NB4 (cell line): Measurements from ENCODE around the gene CST4.
A peak's percentile ranks its signal among the peaks of the same experiment; 100 is the strongest.

Source experiments
- DNase-seq: peaks from one replicate; pipeline ENCODE4 v3.0.0; 2010; ENCODE audit warnings: low read depth
- H3K4me3 ChIP-seq: one replicate; pipeline ENCODE4 v1.5.1; 2011; ENCODE audit warnings: mild to moderate bottlenecking, low read depth, low read length, moderate library complexity
- MYC ChIP-seq: IDR thresholded peaks from 2 replicates; pipeline ENCODE4 v1.6.1; 2011; ENCODE audit warnings: low read depth, low read length
- POLR2A ChIP-seq: IDR thresholded peaks from 2 replicates; pipeline ENCODE4 v1.6.1; 2011; ENCODE audit warnings: mild to moderate bottlenecking; ENCODE audit not compliant: insufficient read length; ENCODE audit errors: extremely low read depth
- TF ChIP-seq, protein P1 (sequence below): IDR thresholded peaks from 2 replicates; pipeline ENCODE4 v1.6.1; 2011; ENCODE audit warnings: low read depth, low read length
- TF ChIP-seq, protein P2 (sequence below): IDR thresholded peaks from one replicate; pipeline ENCODE4 v1.5.1; 2012; ENCODE audit warnings: low read depth, low read length

Gene CST4

GRCh38 chr20:23671479-23671878 is 17.4 kb downstream of the CST4 start:
- H3K4me3 ChIP-seq: no peak overlapping the region
- DNase-seq: no peak
- no peak for TF ChIP-seq POLR2A

DNA sequence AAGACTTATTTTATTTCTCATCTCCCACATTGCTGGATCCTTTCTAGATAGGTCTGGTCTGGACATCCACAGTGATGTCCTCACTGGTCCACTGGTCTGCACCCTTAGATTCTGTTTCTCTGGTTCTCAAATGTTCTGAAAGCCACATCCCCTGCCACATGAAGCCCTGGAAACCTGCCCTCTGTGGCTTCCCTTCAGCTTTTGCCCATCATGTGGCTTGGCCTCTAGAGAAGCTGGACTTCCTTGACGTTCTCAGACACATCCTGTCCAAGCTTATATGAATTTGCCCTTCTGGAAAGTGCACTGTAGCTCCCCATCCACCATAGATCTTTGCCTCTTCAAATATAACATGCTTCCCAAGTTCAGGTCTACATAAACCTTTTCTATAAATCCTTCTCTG is 18.5 kb downstream of the CST4 start:
- DNase-seq: no peak
- TF ChIP-seq, protein P1, sequence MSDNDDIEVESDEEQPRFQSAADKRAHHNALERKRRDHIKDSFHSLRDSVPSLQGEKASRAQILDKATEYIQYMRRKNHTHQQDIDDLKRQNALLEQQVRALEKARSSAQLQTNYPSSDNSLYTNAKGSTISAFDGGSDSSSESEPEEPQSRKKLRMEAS: no peak
- TF ChIP-seq POLR2A (no peak), MYC (no peak)
- TF ChIP-seq, protein P2, sequence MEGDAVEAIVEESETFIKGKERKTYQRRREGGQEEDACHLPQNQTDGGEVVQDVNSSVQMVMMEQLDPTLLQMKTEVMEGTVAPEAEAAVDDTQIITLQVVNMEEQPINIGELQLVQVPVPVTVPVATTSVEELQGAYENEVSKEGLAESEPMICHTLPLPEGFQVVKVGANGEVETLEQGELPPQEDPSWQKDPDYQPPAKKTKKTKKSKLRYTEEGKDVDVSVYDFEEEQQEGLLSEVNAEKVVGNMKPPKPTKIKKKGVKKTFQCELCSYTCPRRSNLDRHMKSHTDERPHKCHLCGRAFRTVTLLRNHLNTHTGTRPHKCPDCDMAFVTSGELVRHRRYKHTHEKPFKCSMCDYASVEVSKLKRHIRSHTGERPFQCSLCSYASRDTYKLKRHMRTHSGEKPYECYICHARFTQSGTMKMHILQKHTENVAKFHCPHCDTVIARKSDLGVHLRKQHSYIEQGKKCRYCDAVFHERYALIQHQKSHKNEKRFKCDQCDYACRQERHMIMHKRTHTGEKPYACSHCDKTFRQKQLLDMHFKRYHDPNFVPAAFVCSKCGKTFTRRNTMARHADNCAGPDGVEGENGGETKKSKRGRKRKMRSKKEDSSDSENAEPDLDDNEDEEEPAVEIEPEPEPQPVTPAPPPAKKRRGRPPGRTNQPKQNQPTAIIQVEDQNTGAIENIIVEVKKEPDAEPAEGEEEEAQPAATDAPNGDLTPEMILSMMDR: no peak
- no peak overlapping the region for H3K4me3 ChIP-seq

DNA sequence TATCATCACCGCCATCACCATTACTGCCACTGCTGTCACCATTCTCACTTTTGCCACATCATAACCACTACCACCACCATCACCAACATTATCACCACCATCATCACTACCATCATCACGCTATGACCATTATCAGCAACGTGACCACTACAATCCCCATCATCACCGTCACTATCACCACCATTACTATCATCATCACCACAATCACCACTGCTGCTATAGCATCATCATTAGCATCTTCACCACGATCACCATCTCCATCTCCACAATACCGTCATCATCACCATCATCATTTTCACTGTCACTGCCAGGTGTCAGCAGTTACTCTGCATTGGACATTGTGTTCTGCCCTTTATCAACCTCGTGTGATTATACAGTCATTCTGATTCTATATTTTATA is 19.0 kb downstream of the CST4 start:
- DNase-seq: no peak
- H3K4me3 ChIP-seq: no peak overlapping the region
- no peak for TF ChIP-seq POLR2A
- TF ChIP-seq, protein P2: no peak
- no peak for TF ChIP-seq MYC
- TF ChIP-seq, protein P1: no peak

DNA sequence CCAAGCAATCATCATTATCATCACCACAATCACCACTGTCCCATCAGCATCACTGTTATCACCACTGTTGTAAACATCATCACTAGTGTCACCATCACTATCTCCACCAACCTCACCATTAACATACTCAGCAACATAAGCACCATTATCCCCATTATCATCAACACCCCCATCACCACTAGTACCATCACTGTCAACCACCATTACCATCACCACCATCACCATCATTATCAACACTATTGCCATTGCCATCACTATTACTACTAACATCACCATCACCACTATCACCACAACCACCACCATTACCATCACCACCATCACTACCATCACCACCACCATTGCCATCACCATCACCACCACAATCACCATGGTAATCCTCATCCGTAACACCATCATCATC is 19.5 kb downstream of the CST4 start:
- TF ChIP-seq MYC (no peak), POLR2A (no peak)
- TF ChIP-seq, protein P2: no peak
- TF ChIP-seq, protein P1: no peak
- DNase-seq: no peak
- H3K4me3 ChIP-seq: no peak overlapping the region

GRCh38 chr20:23668477-23668951 is 20.3 kb downstream of the CST4 start:
- H3K4me3 ChIP-seq: no peak overlapping the region
- TF ChIP-seq, protein P2: peak; percentile 86
- TF ChIP-seq MYC: no peak
- DNase-seq: peak; percentile 70

DNA sequence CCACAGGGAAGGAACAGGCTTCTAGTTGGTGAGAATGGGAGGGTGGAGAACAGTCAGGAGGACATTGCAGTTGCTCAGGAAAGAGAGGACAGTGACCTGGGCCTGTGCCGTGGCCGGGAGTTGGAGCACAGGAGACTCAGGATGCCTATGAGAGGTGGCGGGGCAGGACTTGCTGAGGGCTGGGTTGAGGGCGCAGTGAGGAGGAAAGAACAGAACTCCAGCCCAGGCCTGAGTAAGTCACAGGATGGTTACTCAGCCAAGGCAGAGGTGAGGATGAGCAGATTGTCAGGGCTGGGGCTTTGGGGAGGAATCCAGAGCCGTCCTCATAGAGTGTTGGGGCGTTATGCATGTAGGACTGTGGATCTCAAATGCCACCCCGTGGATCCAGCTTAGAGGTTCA is 21.2 kb downstream of the CST4 start:
- TF ChIP-seq, protein P1: no peak
- TF ChIP-seq POLR2A: no peak
- TF ChIP-seq MYC: no peak
- TF ChIP-seq, protein P2: no peak
- no peak overlapping the region for H3K4me3 ChIP-seq
- no peak for DNase-seq
